Suprapubic skin (tissue), 3 donors: ENCODE results near the gene BMPR2.

Experiments used
- POLR2A ChIP-seq, 2 donors: fragments of 450-650 bp; IDR thresholded peaks; one replicate each; pipeline ENCODE4 v1.6.1; 2017; ENCODE audit warnings: antibody characterized with exemption in 2 of 2, mild to moderate bottlenecking in 2 of 2, moderate library complexity in 2 of 2
- TF ChIP-seq, protein P1 (sequence below), 2 donors: fragments of 200-600 bp in 1 of 2; fragments of 450-650 bp in 1 of 2; sonication (generic) in 1 of 2; IDR thresholded peaks; one replicate each; pipeline ENCODE4 v1.5.1; 2016 to 2019; ENCODE audit warnings: antibody characterized with exemption in 2 of 2, mild to moderate bottlenecking in 1 of 2, moderate library complexity in 1 of 2

DNA sequence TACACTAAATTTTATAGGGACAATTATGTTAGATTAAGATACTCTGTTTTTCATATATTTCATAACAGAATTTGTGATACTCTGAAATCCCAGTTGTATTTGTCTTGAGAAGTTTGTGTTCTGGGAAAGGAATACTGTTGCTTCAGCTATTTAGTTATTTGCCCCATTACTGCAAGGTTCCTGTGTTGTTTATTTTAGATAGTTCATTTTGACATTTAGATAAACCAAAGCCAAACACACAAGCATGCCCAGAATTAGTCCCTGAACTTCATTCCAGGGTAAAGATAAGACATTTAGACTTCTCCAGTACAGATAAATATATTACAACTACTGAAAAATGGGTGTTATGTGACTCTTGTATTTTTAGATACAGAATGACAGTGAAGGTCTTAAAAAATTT, 74.7 kb downstream of the BMPR2 start:
- no peak for TF ChIP-seq POLR2A (IDR thresholded peaks at IDR 0.05)
- TF ChIP-seq, protein P1, sequence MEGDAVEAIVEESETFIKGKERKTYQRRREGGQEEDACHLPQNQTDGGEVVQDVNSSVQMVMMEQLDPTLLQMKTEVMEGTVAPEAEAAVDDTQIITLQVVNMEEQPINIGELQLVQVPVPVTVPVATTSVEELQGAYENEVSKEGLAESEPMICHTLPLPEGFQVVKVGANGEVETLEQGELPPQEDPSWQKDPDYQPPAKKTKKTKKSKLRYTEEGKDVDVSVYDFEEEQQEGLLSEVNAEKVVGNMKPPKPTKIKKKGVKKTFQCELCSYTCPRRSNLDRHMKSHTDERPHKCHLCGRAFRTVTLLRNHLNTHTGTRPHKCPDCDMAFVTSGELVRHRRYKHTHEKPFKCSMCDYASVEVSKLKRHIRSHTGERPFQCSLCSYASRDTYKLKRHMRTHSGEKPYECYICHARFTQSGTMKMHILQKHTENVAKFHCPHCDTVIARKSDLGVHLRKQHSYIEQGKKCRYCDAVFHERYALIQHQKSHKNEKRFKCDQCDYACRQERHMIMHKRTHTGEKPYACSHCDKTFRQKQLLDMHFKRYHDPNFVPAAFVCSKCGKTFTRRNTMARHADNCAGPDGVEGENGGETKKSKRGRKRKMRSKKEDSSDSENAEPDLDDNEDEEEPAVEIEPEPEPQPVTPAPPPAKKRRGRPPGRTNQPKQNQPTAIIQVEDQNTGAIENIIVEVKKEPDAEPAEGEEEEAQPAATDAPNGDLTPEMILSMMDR (IDR thresholded peaks at IDR 0.05): no peak
